Prostate gland (tissue), 2 donors: Measurements from ENCODE around the gene TPPP2. TPM values are rescaled to one million over a fixed set of nuclear protein-coding genes. Genes with fewer than 3 reads are reported as not detected.

ENCODE experiments used
- DNase-seq: peaks from one replicate; pipeline ENCODE4 v3.0.0-alpha.2; 2019; ENCODE audit warnings: low spot score
- H3K27ac ChIP-seq, 2 donors: fragments of 200-600 bp; sonication (generic); 2 replicates each; pipeline ENCODE4 v1.5.1; 2017 to 2019
- H3K27me3 ChIP-seq: fragments of 200-600 bp; sonication (generic); replicated peaks from 2 replicates; pipeline ENCODE4 v1.5.1; 2019; ENCODE audit not compliant: insufficient read depth
- H3K36me3 ChIP-seq, 2 donors: fragments of 200-600 bp; sonication (generic); 1 replicate in 1 of 2; 2 replicates in 1 of 2; pipeline versions ENCODE4 v1.5.1 to v1.8.1; 2017 to 2019
- H3K4me1 ChIP-seq: fragments of 200-600 bp; sonication (generic); replicated peaks from 2 replicates; pipeline ENCODE4 v1.5.1; 2019
- H3K4me3 ChIP-seq, 2 donors: fragments of 200-600 bp; sonication (generic); 2 replicates each; pipeline ENCODE4 v1.5.1; 2017 to 2019
- H3K9me3 ChIP-seq: fragments of 200-600 bp; sonication (generic); 2 replicates; pipeline ENCODE4 v1.5.1; 2017
- CTCF ChIP-seq, 4 experiments: fragments of 200-600 bp in 2 of 4; fragments of 450-650 bp in 2 of 4; sonication (generic) in 2 of 4; IDR thresholded peaks; 1 replicate in 3 of 4; 2 replicates in 1 of 4; pipeline ENCODE4 v1.5.1; 2016 to 2019; ENCODE audit warnings: antibody characterized with exemption in 4 of 4, mild to moderate bottlenecking in 2 of 4, moderate library complexity in 2 of 4
- POLR2A ChIP-seq: fragments of 450-650 bp; IDR thresholded peaks from one replicate; pipeline ENCODE4 v1.6.1; 2016; ENCODE audit warnings: antibody characterized with exemption, mild to moderate bottlenecking
- POLR2AphosphoS5 ChIP-seq: sonication (generic); formaldehyde crosslinking; IDR thresholded peaks from one replicate; pipeline ENCODE4 v1.6.1; 2017; ENCODE audit warnings: antibody characterized with exemption
- WGBS: methylation state at CpG from one replicate; pipeline ENCODE4 v1.1.5; 2018; 5-methylcytosine and 5-hydroxymethylcytosine counted together
- intact Hi-C: fragments of 100-400 bp; cut with DNase I; formaldehyde crosslinking; loops from one replicate; pipeline ENCODE4 v1.14.2; 2022
- total RNA-seq, 2 donors: library from RNA; depleted of rRNA; stranded (reverse); fragments of >200 nt; gene quantifications; one replicate each; pipeline ENCODE4 v1.1.0, GENCODE V29; 2016

TPPP2 gene
- total RNA-seq, 2 donors from 2014 or later = 9.4 TPM; not detected in 1

- Histone ChIP-seq H3K4me3 (no peak overlapping the region), H3K27me3 (no peaks in the 10 kb centered on the region), H3K9me3 (no peaks in the 10 kb centered on the region), H3K4me1 (no peaks in the 10 kb centered on the region), H3K27ac (no peak overlapping the region), H3K36me3 (no peaks in the 10 kb centered on the region)
- TF ChIP-seq POLR2A = no peak
- no peak for TF ChIP-seq POLR2AphosphoS5
- no peak for TF ChIP-seq CTCF (IDR thresholded peaks at IDR 0.05)
- intact Hi-C loops = no loop called here
- WGBS = 82% methylated on average over 3 of the region's 3 CpGs
- DNase-seq = no peak
Observed at GRCh38 chr14:21054123-21054767, 24.2 kb downstream of the TPPP2 start.

GRCh38 chr14:21054768-21055145 lies 24.7 kb downstream of the TPPP2 start:
- Histone ChIP-seq H3K9me3 (no peaks in the 10 kb centered on the region), H3K27me3 (no peaks in the 10 kb centered on the region), H3K36me3 (no peaks in the 10 kb centered on the region), H3K4me1 (no peaks in the 10 kb centered on the region), H3K27ac (no peak overlapping the region), H3K4me3 (no peak overlapping the region)
- DNase-seq = no peak
- no peak for TF ChIP-seq POLR2AphosphoS5
- no peak for TF ChIP-seq POLR2A
- no peak for TF ChIP-seq CTCF (IDR thresholded peaks at IDR 0.05)
- intact Hi-C loops = no loop called here
- WGBS = 80% methylated on average over 4 of the region's 4 CpGs

GRCh38 chr14:21055432-21056117 lies 25.6 kb downstream of the TPPP2 start:
- H3K27me3 ChIP-seq = no peaks in the 10 kb centered on the region
- no peaks in the 10 kb centered on the region for H3K4me1 ChIP-seq
- no peak for DNase-seq
- H3K9me3 ChIP-seq = no peaks in the 10 kb centered on the region
- H3K4me3 ChIP-seq = no peak overlapping the region
- no peaks in the 10 kb centered on the region for H3K36me3 ChIP-seq
- intact Hi-C loops = no loop called here
- 69% methylated on average over 5 of the region's 5 CpGs for whole genome bisulfite sequencing
- no peak overlapping the region for H3K27ac ChIP-seq
- TF ChIP-seq POLR2AphosphoS5 = no peak
- TF ChIP-seq POLR2A = no peak
- TF ChIP-seq CTCF (IDR thresholded peaks at IDR 0.05) = no peak

- H3K36me3 ChIP-seq = no peaks in the 10 kb centered on the region
- H3K4me3 ChIP-seq = no peak overlapping the region
- no peaks in the 10 kb centered on the region for H3K4me1 ChIP-seq
- intact Hi-C loops = no loop called here
- DNase-seq = no peak
- TF ChIP-seq CTCF (IDR thresholded peaks at IDR 0.05) = no peak
- no peak for TF ChIP-seq POLR2AphosphoS5
- WGBS = 88% methylated on average over 10 of the region's 10 CpGs
- H3K27me3 ChIP-seq = no peaks in the 10 kb centered on the region
- no peaks in the 10 kb centered on the region for H3K9me3 ChIP-seq
- H3K27ac ChIP-seq = no peak overlapping the region
Observed at GRCh38 chr14:21056520-21057163, 26.6 kb downstream of the TPPP2 start.
